HCT116 (cell line): ENCODE data around the gene C17orf67.

Experiments
- EZH2phosphoT487 ChIP-seq: fragments of 200-600 bp; IDR thresholded peaks from 2 replicates; pipeline ENCODE4 v1.6.1; 2018; ENCODE audit warnings: antibody characterized with exemption, borderline replicate concordance
- MAX ChIP-seq: IDR thresholded peaks from 2 replicates; pipeline ENCODE4 v1.6.1; 2012
- POLR2A ChIP-seq: IDR thresholded peaks from 2 replicates; pipeline ENCODE4 v1.7.0; 2011; ENCODE audit warnings: borderline replicate concordance; ENCODE audit not compliant: insufficient read depth, insufficient read length; ENCODE audit errors: extremely low read depth
- POLR2AphosphoS5 ChIP-seq: IDR thresholded peaks from 2 replicates; pipeline ENCODE4 v1.6.1; 2011; ENCODE audit warnings: mild to moderate bottlenecking, low read depth, low read length, moderate library complexity
- SP1 ChIP-seq: IDR thresholded peaks from 2 replicates; pipeline ENCODE4 v1.6.1; 2012; ENCODE audit warnings: low read depth
- SRF ChIP-seq: IDR thresholded peaks from 2 replicates; pipeline ENCODE4 v1.6.1; 2012; ENCODE audit warnings: low read depth
- TF ChIP-seq, protein P1 (sequence below), 3 experiments: fragments of 200-600 bp in 1 of 3; sonication (generic) in 1 of 3; IDR thresholded peaks in 2 of 3; conservative IDR thresholded peaks in 1 of 3; 2 replicates each; pipeline ENCODE4 v1.5.1; 2012 to 2017; ENCODE audit warnings: low read depth in 2 of 3, low read length in 2 of 3, antibody characterized with exemption in 1 of 3, borderline replicate concordance in 1 of 3, control low read depth in 1 of 3, mild to moderate bottlenecking in 1 of 3, mixed read lengths in 1 of 3, mixed run types in 1 of 3, moderate library complexity in 1 of 3; ENCODE audit not compliant: insufficient read depth in 1 of 3

DNA sequence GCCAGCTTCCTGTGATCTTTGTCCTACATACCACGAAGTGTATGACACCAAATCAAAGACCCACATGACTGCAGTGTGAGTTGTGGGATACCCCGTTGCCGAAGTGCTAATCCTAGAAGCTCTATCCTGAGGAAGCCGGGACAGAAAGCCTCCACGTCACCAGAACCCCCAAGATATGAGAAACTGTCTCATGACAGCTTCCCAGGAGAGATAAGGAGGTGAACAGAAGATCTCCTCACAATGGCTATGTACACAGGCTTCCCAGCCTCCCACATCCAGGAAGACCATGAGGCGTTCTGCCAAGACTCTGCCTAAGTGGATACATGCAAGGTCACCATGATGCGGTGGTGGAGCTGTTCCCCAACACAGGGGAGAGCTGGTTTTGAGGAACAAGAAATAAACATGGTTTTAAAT lies 43.1 kb upstream of the C17orf67 start:
- TF ChIP-seq SRF (no peak), POLR2A (no peak), MAX (no peak), POLR2AphosphoS5 (no peak), SP1 (no peak), EZH2phosphoT487 (no peak)
- TF ChIP-seq, protein P1, sequence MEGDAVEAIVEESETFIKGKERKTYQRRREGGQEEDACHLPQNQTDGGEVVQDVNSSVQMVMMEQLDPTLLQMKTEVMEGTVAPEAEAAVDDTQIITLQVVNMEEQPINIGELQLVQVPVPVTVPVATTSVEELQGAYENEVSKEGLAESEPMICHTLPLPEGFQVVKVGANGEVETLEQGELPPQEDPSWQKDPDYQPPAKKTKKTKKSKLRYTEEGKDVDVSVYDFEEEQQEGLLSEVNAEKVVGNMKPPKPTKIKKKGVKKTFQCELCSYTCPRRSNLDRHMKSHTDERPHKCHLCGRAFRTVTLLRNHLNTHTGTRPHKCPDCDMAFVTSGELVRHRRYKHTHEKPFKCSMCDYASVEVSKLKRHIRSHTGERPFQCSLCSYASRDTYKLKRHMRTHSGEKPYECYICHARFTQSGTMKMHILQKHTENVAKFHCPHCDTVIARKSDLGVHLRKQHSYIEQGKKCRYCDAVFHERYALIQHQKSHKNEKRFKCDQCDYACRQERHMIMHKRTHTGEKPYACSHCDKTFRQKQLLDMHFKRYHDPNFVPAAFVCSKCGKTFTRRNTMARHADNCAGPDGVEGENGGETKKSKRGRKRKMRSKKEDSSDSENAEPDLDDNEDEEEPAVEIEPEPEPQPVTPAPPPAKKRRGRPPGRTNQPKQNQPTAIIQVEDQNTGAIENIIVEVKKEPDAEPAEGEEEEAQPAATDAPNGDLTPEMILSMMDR (IDR thresholded peaks at IDR 0.05 in 2 of 3, conservative IDR thresholded peaks at IDR 0.05 in 1 of 3; ENCODE audit: borderline replicate concordance in 1 of 3, insufficient read depth in 1 of 3, low read depth in 2 of 3, low read length in 2 of 3): no peak
